SK-N-SH (cell line): ENCODE measurements around the gene FMN2. TPM values are rescaled to one million over a fixed set of nuclear protein-coding genes. Genes with fewer than 3 reads are reported as not detected.

Source experiments
- CTCF ChIA-PET: fragments of 300-600, 350-600 bp; formaldehyde crosslinking; extraction: SDS; loops from one replicate; lab custom pipeline; 2021; lab: Yijun Ruan, JAX
- POLR2A ChIA-PET: fragments of 350-600 bp; sonication (Branson Sonifier 250); formaldehyde crosslinking; extraction: SDS; loops from one replicate; lab custom pipeline; 2020; ENCODE audit warnings: antibody characterized with exemption, inconsistent platforms; lab: Yijun Ruan, JAX
- DNase-seq: peaks from one replicate; pipeline ENCODE4 v3.0.0; 2012
- H2AFZ ChIP-seq: fragments of 200-600 bp; sonication (generic); 2 replicates; pipeline ENCODE4 v1.8.1; 2016; ENCODE audit warnings: antibody characterized with exemption, mild to moderate bottlenecking, low read depth
- H3F3A ChIP-seq: fragments of 200-600 bp; sonication (generic); replicated peaks from 2 replicates; pipeline ENCODE3; 2016; ENCODE audit warnings: antibody characterized with exemption, mild to moderate bottlenecking; ENCODE audit not compliant: insufficient read depth
- H3K27ac ChIP-seq, 2 experiments: fragments of 200-500 bp in 1 of 2; fragments of 200-600 bp in 1 of 2; sonication (Bioruptor generic) in 1 of 2; sonication (generic), shearing (Covaris generic) in 1 of 2; 2 replicates each; pipeline versions ENCODE4 v1.5.1 to v1.6.1; 2014 to 2016; ENCODE audit warnings: low read depth in 2 of 2, inconsistent platforms in 1 of 2, low read length in 1 of 2, mild to moderate bottlenecking in 1 of 2, mixed read lengths in 1 of 2
- H3K27me3 ChIP-seq: fragments of 200-600 bp; sonication (generic), shearing (Covaris generic); 2 replicates; pipeline ENCODE4 v1.6.1; 2016; ENCODE audit warnings: mixed run types; ENCODE audit not compliant: insufficient read depth
- H3K36me3 ChIP-seq, 2 experiments: fragments of 200-500 bp in 1 of 2; fragments of 200-600 bp in 1 of 2; sonication (Bioruptor generic) in 1 of 2; sonication (generic) in 1 of 2; replicated peaks in 1 of 2; 2 replicates each; pipeline versions ENCODE3 to v1.5.1; 2014 to 2016; ENCODE audit warnings: low read length in 1 of 2, mild to moderate bottlenecking in 1 of 2; ENCODE audit not compliant: insufficient read depth in 2 of 2, control insufficient read depth in 1 of 2
- H3K4me1 ChIP-seq, 2 experiments: fragments of 200-500 bp in 1 of 2; fragments of 200-600 bp in 1 of 2; sonication (Bioruptor generic) in 1 of 2; sonication (generic), shearing (Covaris generic) in 1 of 2; 2 replicates each; pipeline versions ENCODE4 v1.5.1 to v1.6.1; 2014 to 2016; ENCODE audit warnings: low read depth in 1 of 2, low read length in 1 of 2, mixed run types in 1 of 2; ENCODE audit not compliant: insufficient read depth in 2 of 2, control insufficient read depth in 1 of 2
- H3K4me2 ChIP-seq: fragments of 200-600 bp; sonication (generic), shearing (Covaris generic); 2 replicates; pipeline ENCODE4 v1.6.1; 2017; ENCODE audit warnings: mixed run types
- H3K4me3 ChIP-seq, 2 experiments: fragments of 200-500 bp in 1 of 2; fragments of 200-600 bp in 1 of 2; sonication (Bioruptor generic) in 1 of 2; sonication (generic), shearing (Covaris generic) in 1 of 2; 2 replicates each; pipeline versions ENCODE4 v1.5.1 to v1.8.1; 2014 to 2016; ENCODE audit warnings: low read depth in 2 of 2, inconsistent platforms in 1 of 2, low read length in 1 of 2, mild to moderate bottlenecking in 1 of 2, mixed read lengths in 1 of 2, moderate library complexity in 1 of 2
- H3K79me2 ChIP-seq: fragments of 200-600 bp; sonication (generic); 2 replicates; pipeline ENCODE4 v1.8.1; 2017; ENCODE audit warnings: mild to moderate bottlenecking; ENCODE audit not compliant: insufficient read depth
- H3K9ac ChIP-seq: fragments of 200-600 bp; sonication (generic); 2 replicates; pipeline ENCODE4 v1.6.1; 2017; ENCODE audit warnings: mixed run types
- H3K9me2 ChIP-seq: fragments of 200-600 bp; sonication (generic); 2 replicates; pipeline ENCODE4 v1.6.1; 2017; ENCODE audit warnings: mixed run types
- H3K9me3 ChIP-seq: fragments of 200-600 bp; sonication (generic); 2 replicates; pipeline ENCODE4 v1.6.1; 2017; ENCODE audit warnings: mixed run types, mild to moderate bottlenecking, moderate library complexity
- H4K20me1 ChIP-seq: fragments of 200-600 bp; sonication (generic); 2 replicates; pipeline ENCODE4 v1.6.1; 2017; ENCODE audit warnings: mild to moderate bottlenecking, mixed run types; ENCODE audit not compliant: insufficient read depth
- CHD2 ChIP-seq: fragments of 150-350 bp; IDR thresholded peaks from 2 replicates; pipeline ENCODE4 v1.6.1; 2018; ENCODE audit warnings: low read length; ENCODE audit not compliant: partially characterized antibody
- EP300 ChIP-seq, 2 experiments: IDR thresholded peaks; 2 replicates each; pipeline versions ENCODE4 v1.4.0 to v1.6.1; 2012; ENCODE audit warnings: borderline replicate concordance in 1 of 2, low read depth in 1 of 2, low read length in 1 of 2
- GABPA ChIP-seq: IDR thresholded peaks from 2 replicates; pipeline ENCODE4 v1.4.0; 2012; ENCODE audit warnings: low read depth, mild to moderate bottlenecking
- JUND ChIP-seq: IDR thresholded peaks from 2 replicates; pipeline ENCODE4 v1.4.0; 2012
- MEF2A ChIP-seq: IDR thresholded peaks from 2 replicates; pipeline ENCODE4 v1.4.0; 2012; ENCODE audit warnings: low read depth, borderline replicate concordance
- RAD21 ChIP-seq: IDR thresholded peaks from 2 replicates; pipeline ENCODE4 v1.6.1; 2012; ENCODE audit warnings: mild to moderate bottlenecking, low read length
- SMC3 ChIP-seq: IDR thresholded peaks from 2 replicates; pipeline ENCODE4 v1.6.1; 2012; ENCODE audit warnings: low read depth, low read length, improper control_type of control experiment
- TAF1 ChIP-seq: IDR thresholded peaks from 2 replicates; pipeline ENCODE4 v1.6.1; 2012; ENCODE audit warnings: low read depth, mild to moderate bottlenecking, low read length, moderate library complexity, borderline replicate concordance
- WGBS: methylation state at CpG from one replicate; pipeline ENCODE4 v1.1.6; 2017; ENCODE audit warnings: low lambda C conversion rate; 5-methylcytosine and 5-hydroxymethylcytosine counted together
- polyA plus RNA-seq, 3 experiments: library from polyadenylated mRNA; depleted of rRNA; stranded (reverse); fragments of >200 nt; gene quantifications; 2 replicates each; pipeline ENCODE4 v1.2.3, GENCODE V29; 2012
- TF ChIP-seq, protein P1 (sequence below): IDR thresholded peaks from 2 replicates; pipeline ENCODE4 v1.4.0; 2012; ENCODE audit warnings: low read depth, borderline replicate concordance
- TF ChIP-seq, protein P2 (sequence below): fragments of 200-600 bp; sonication (generic); IDR thresholded peaks from 2 replicates; pipeline ENCODE4 v1.6.1; 2017; ENCODE audit warnings: antibody characterized with exemption, mild to moderate bottlenecking, moderate library complexity
- TF ChIP-seq, protein P3 (sequence below): fragments of 150-350 bp; IDR thresholded peaks from 2 replicates; pipeline ENCODE4 v1.6.1; 2016; ENCODE audit warnings: mild to moderate bottlenecking, low read depth, low read length
- TF ChIP-seq, protein P4 (sequence below): IDR thresholded peaks from 2 replicates; pipeline ENCODE4 v1.4.0; 2012; ENCODE audit warnings: low read depth, borderline replicate concordance

FMN2 gene
- polyA plus RNA-seq, 1 of the 3 experiments (the other 2 are of a cell fraction) = 7.2 TPM

DNA sequence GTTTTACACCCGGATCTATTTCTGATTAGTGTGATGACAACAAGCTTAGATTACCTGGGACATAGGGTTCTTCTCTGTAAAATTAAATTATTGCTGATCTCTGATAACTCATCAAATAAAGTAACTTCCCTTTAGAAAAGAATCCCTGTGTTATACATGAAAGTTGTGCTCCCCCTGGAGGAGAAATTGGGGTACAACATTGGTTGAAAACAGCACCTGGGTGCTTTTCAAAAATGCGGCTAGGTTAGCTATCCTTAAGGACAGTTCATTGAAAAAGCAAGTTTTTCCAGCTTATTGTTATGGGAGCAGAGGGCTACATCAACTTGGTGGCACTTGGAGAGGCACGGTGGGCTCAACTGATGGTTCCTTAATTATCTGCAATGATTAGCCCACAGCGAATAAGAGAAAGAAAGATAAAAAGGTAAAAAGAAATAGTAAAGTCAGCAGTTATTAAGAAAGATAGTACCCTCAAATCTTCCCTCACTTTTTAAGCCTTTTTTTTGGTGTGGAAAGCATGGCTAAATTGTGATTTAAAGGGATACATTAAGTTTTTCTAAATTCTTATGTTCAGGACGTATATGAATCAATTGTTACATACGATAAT lies 97.8 kb downstream of the FMN2 start:
- no peaks in the 10 kb centered on the region for H3K9me3 ChIP-seq
- no peak overlapping the region for H3K9ac ChIP-seq
- TF ChIP-seq EP300 (IDR thresholded peaks at IDR 0.05; ENCODE audit: borderline replicate concordance in 1 of 2, low read depth in 1 of 2, low read length in 1 of 2) (no peak), SMC3 (peak; percentile 64), JUND (no peak), TAF1 (no peak), RAD21 (peak; percentile 74), MEF2A (no peak), GABPA (no peak), CHD2 (no peak)
- TF ChIP-seq, protein P1, sequence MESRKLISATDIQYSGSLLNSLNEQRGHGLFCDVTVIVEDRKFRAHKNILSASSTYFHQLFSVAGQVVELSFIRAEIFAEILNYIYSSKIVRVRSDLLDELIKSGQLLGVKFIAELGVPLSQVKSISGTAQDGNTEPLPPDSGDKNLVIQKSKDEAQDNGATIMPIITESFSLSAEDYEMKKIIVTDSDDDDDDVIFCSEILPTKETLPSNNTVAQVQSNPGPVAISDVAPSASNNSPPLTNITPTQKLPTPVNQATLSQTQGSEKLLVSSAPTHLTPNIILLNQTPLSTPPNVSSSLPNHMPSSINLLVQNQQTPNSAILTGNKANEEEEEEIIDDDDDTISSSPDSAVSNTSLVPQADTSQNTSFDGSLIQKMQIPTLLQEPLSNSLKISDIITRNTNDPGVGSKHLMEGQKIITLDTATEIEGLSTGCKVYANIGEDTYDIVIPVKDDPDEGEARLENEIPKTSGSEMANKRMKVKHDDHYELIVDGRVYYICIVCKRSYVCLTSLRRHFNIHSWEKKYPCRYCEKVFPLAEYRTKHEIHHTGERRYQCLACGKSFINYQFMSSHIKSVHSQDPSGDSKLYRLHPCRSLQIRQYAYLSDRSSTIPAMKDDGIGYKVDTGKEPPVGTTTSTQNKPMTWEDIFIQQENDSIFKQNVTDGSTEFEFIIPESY = no peak
- TF ChIP-seq, protein P2, sequence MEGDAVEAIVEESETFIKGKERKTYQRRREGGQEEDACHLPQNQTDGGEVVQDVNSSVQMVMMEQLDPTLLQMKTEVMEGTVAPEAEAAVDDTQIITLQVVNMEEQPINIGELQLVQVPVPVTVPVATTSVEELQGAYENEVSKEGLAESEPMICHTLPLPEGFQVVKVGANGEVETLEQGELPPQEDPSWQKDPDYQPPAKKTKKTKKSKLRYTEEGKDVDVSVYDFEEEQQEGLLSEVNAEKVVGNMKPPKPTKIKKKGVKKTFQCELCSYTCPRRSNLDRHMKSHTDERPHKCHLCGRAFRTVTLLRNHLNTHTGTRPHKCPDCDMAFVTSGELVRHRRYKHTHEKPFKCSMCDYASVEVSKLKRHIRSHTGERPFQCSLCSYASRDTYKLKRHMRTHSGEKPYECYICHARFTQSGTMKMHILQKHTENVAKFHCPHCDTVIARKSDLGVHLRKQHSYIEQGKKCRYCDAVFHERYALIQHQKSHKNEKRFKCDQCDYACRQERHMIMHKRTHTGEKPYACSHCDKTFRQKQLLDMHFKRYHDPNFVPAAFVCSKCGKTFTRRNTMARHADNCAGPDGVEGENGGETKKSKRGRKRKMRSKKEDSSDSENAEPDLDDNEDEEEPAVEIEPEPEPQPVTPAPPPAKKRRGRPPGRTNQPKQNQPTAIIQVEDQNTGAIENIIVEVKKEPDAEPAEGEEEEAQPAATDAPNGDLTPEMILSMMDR = peak; percentile 91
- TF ChIP-seq, protein P3, sequence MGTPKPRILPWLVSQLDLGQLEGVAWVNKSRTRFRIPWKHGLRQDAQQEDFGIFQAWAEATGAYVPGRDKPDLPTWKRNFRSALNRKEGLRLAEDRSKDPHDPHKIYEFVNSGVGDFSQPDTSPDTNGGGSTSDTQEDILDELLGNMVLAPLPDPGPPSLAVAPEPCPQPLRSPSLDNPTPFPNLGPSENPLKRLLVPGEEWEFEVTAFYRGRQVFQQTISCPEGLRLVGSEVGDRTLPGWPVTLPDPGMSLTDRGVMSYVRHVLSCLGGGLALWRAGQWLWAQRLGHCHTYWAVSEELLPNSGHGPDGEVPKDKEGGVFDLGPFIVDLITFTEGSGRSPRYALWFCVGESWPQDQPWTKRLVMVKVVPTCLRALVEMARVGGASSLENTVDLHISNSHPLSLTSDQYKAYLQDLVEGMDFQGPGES = no peak
- TF ChIP-seq, protein P4, sequence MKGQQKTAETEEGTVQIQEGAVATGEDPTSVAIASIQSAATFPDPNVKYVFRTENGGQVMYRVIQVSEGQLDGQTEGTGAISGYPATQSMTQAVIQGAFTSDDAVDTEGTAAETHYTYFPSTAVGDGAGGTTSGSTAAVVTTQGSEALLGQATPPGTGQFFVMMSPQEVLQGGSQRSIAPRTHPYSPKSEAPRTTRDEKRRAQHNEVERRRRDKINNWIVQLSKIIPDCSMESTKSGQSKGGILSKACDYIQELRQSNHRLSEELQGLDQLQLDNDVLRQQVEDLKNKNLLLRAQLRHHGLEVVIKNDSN = no peak
- peaks cover 15 to 29% of the 10 kb centered on the region in 2 experiments; a peak in 3 of 4 replicates for H3K4me1 ChIP-seq
- no peak overlapping the region for H2AFZ ChIP-seq
- H3K36me3 ChIP-seq = peaks cover 7 to 16% of the 10 kb centered on the region in 2 experiments
- ChIA-PET CTCF (interaction anchor here (0.6 to 5.4 kb wide), 52 partner anchors 8 to 502 kb away, joined by 3 to 63 read pairs (median 4); partner anchors contain the start of gene FMN2), POLR2A (no interaction called here)
- DNase-seq = peak; percentile 44
- no peaks in the 10 kb centered on the region for H3K9me2 ChIP-seq
- H3K4me2 ChIP-seq = no peak overlapping the region
- no peak overlapping the region; a peak in 1 of 4 replicates for H3K27ac ChIP-seq
- H3K4me3 ChIP-seq = no peak overlapping the region; a peak in 1 of 4 replicates
- H4K20me1 ChIP-seq = no peaks in the 10 kb centered on the region
- no peaks in the 10 kb centered on the region for H3K27me3 ChIP-seq
- peaks cover 57% of the 10 kb centered on the region for H3F3A ChIP-seq
- H3K79me2 ChIP-seq = peaks cover 8% of the 10 kb centered on the region
- 43% methylated on average over 6 of the region's 6 CpGs for WGBS
